Measurements from ENCODE around the gene UFSP2.

UFSP2 gene

GRCh38 chr4:185352741-185353140, 73.0 kb downstream of the UFSP2 start:
- DNase-seq (ENCODE audit: low spot score) = no peak

- DNase-seq (ENCODE audit: low spot score) = no peak
Observed at GRCh38 chr4:185352202-185352601, 73.6 kb downstream of the UFSP2 start.

GRCh38 chr4:185351691-185352090, 74.1 kb downstream of the UFSP2 start:
- DNase-seq (ENCODE audit: low spot score) = no peak

All from hematopoietic multipotent progenitor cell treated with erythropoietin and hydrocortisone succinate and interleukin-3 and kit ligand, for 17 days (in vitro differentiated cells).